ENCODE results near the gene SMIM20.
"Not testable (repeated sequence)": the region's sequence is repeated elsewhere in the genome, so short reads cannot be mapped to it uniquely, and the experiment has no call there.

Gene SMIM20

GRCh38 chr4:25906113-25906512 is 7.9 kb upstream of the SMIM20 start:
- H3K27ac ChIP-seq (ENCODE audit: insufficient read depth, low read length, poor library complexity, severe bottlenecking); DNase-seq; H3K4me3 ChIP-seq (ENCODE audit: insufficient read depth, low read depth, low read length, poor library complexity, severe bottlenecking); H3K4me1 ChIP-seq (ENCODE audit: control insufficient read depth, insufficient read depth, low read length, poor library complexity, severe bottlenecking); H3K27me3 ChIP-seq (replicated peaks; ENCODE audit: control insufficient read depth, insufficient read depth, low read length, poor library complexity, severe bottlenecking); H3K36me3 ChIP-seq (ENCODE audit: control insufficient read depth, insufficient read depth, low read length); H3K9me3 ChIP-seq (ENCODE audit: control insufficient read depth, low read length): not testable (repeated sequence)

GRCh38 chr4:25908491-25908901 is 5.5 kb upstream of the SMIM20 start:
- no peaks in the 10 kb centered on the region for H3K36me3 ChIP-seq (ENCODE audit: control insufficient read depth, insufficient read depth, low read length)
- no peaks in the 10 kb centered on the region for H3K27me3 ChIP-seq (replicated peaks; ENCODE audit: control insufficient read depth, insufficient read depth, low read length, poor library complexity, severe bottlenecking)
- H3K9me3 ChIP-seq (ENCODE audit: control insufficient read depth, low read length) = no peaks in the 10 kb centered on the region
- peaks cover 6% of the 10 kb centered on the region for H3K4me1 ChIP-seq (ENCODE audit: control insufficient read depth, insufficient read depth, low read length, poor library complexity, severe bottlenecking)
- H3K4me3 ChIP-seq (ENCODE audit: insufficient read depth, low read depth, low read length, poor library complexity, severe bottlenecking) = no peak overlapping the region
- no peak overlapping the region for H3K27ac ChIP-seq (ENCODE audit: insufficient read depth, low read length, poor library complexity, severe bottlenecking)
- no peak for DNase-seq

- no peak for DNase-seq
- H3K9me3 ChIP-seq (ENCODE audit: control insufficient read depth, low read length) = no peaks in the 10 kb centered on the region
- H3K4me1 ChIP-seq (ENCODE audit: control insufficient read depth, insufficient read depth, low read length, poor library complexity, severe bottlenecking) = peaks cover 7% of the 10 kb centered on the region
- no peak overlapping the region for H3K27ac ChIP-seq (ENCODE audit: insufficient read depth, low read length, poor library complexity, severe bottlenecking)
- no peak overlapping the region for H3K4me3 ChIP-seq (ENCODE audit: insufficient read depth, low read depth, low read length, poor library complexity, severe bottlenecking)
- no peaks in the 10 kb centered on the region for H3K27me3 ChIP-seq (replicated peaks; ENCODE audit: control insufficient read depth, insufficient read depth, low read length, poor library complexity, severe bottlenecking)
- H3K36me3 ChIP-seq (ENCODE audit: control insufficient read depth, insufficient read depth, low read length) = no peaks in the 10 kb centered on the region
These were observed 2.7 kb upstream of the SMIM20 start for GRCh38 chr4:25911356-25911755.

GRCh38 chr4:25913056-25913850 is 767 bp upstream of the SMIM20 start:
- peak; percentile 8 to 31 (median 15) for DNase-seq
- Histone ChIP-seq H3K27ac (ENCODE audit: insufficient read depth, low read length, poor library complexity, severe bottlenecking) (peak overlapping the region; percentile 83), H3K9me3 (ENCODE audit: control insufficient read depth, low read length) (no peaks in the 10 kb centered on the region), H3K27me3 (replicated peaks; ENCODE audit: control insufficient read depth, insufficient read depth, low read length, poor library complexity, severe bottlenecking) (no peaks in the 10 kb centered on the region), H3K4me3 (ENCODE audit: insufficient read depth, low read depth, low read length, poor library complexity, severe bottlenecking) (peak overlapping the region; percentile 75), H3K36me3 (ENCODE audit: control insufficient read depth, insufficient read depth, low read length) (no peaks in the 10 kb centered on the region), H3K4me1 (ENCODE audit: control insufficient read depth, insufficient read depth, low read length, poor library complexity, severe bottlenecking) (peaks cover 7% of the 10 kb centered on the region)

- H3K4me3 ChIP-seq (ENCODE audit: insufficient read depth, low read depth, low read length, poor library complexity, severe bottlenecking) = peak overlapping the region; percentile 75
- peaks cover 7% of the 10 kb centered on the region for H3K4me1 ChIP-seq (ENCODE audit: control insufficient read depth, insufficient read depth, low read length, poor library complexity, severe bottlenecking)
- DNase-seq = no peak
- peak overlapping the region; percentile 83 for H3K27ac ChIP-seq (ENCODE audit: insufficient read depth, low read length, poor library complexity, severe bottlenecking)
- H3K27me3 ChIP-seq (replicated peaks; ENCODE audit: control insufficient read depth, insufficient read depth, low read length, poor library complexity, severe bottlenecking) = no peaks in the 10 kb centered on the region
- H3K9me3 ChIP-seq (ENCODE audit: control insufficient read depth, low read length) = no peaks in the 10 kb centered on the region
- H3K36me3 ChIP-seq (ENCODE audit: control insufficient read depth, insufficient read depth, low read length) = no peaks in the 10 kb centered on the region
These were observed 791 bp downstream of the SMIM20 start for GRCh38 chr4:25914670-25915352.

- Histone ChIP-seq H3K27ac (ENCODE audit: insufficient read depth, low read length, poor library complexity, severe bottlenecking) (no peak overlapping the region), H3K36me3 (ENCODE audit: control insufficient read depth, insufficient read depth, low read length) (no peaks in the 10 kb centered on the region), H3K4me1 (ENCODE audit: control insufficient read depth, insufficient read depth, low read length, poor library complexity, severe bottlenecking) (peaks cover 7% of the 10 kb centered on the region), H3K27me3 (replicated peaks; ENCODE audit: control insufficient read depth, insufficient read depth, low read length, poor library complexity, severe bottlenecking) (no peaks in the 10 kb centered on the region), H3K9me3 (ENCODE audit: control insufficient read depth, low read length) (no peaks in the 10 kb centered on the region), H3K4me3 (ENCODE audit: insufficient read depth, low read depth, low read length, poor library complexity, severe bottlenecking) (no peak overlapping the region)
- no peak for DNase-seq
These were observed 1.3 kb downstream of the SMIM20 start for GRCh38 chr4:25915353-25915705.

- peaks cover 7% of the 10 kb centered on the region for H3K4me1 ChIP-seq (ENCODE audit: control insufficient read depth, insufficient read depth, low read length, poor library complexity, severe bottlenecking)
- H3K27ac ChIP-seq (ENCODE audit: insufficient read depth, low read length, poor library complexity, severe bottlenecking) = no peak overlapping the region
- H3K36me3 ChIP-seq (ENCODE audit: control insufficient read depth, insufficient read depth, low read length) = no peaks in the 10 kb centered on the region
- DNase-seq = no peak
- H3K27me3 ChIP-seq (replicated peaks; ENCODE audit: control insufficient read depth, insufficient read depth, low read length, poor library complexity, severe bottlenecking) = no peaks in the 10 kb centered on the region
- H3K4me3 ChIP-seq (ENCODE audit: insufficient read depth, low read depth, low read length, poor library complexity, severe bottlenecking) = no peak overlapping the region
- no peaks in the 10 kb centered on the region for H3K9me3 ChIP-seq (ENCODE audit: control insufficient read depth, low read length)
These were observed 2.9 kb downstream of the SMIM20 start for GRCh38 chr4:25916870-25917269.

- Histone ChIP-seq H3K4me3 (ENCODE audit: insufficient read depth, low read depth, low read length, poor library complexity, severe bottlenecking) (no peak overlapping the region), H3K27ac (ENCODE audit: insufficient read depth, low read length, poor library complexity, severe bottlenecking) (no peak overlapping the region), H3K36me3 (ENCODE audit: control insufficient read depth, insufficient read depth, low read length) (no peaks in the 10 kb centered on the region), H3K9me3 (ENCODE audit: control insufficient read depth, low read length) (no peaks in the 10 kb centered on the region), H3K27me3 (replicated peaks; ENCODE audit: control insufficient read depth, insufficient read depth, low read length, poor library complexity, severe bottlenecking) (no peaks in the 10 kb centered on the region), H3K4me1 (ENCODE audit: control insufficient read depth, insufficient read depth, low read length, poor library complexity, severe bottlenecking) (no peaks in the 10 kb centered on the region)
- no peak for DNase-seq
These were observed 5.7 kb downstream of the SMIM20 start for GRCh38 chr4:25919676-25920075.

- no peaks in the 10 kb centered on the region for H3K4me1 ChIP-seq (ENCODE audit: control insufficient read depth, insufficient read depth, low read length, poor library complexity, severe bottlenecking)
- no peaks in the 10 kb centered on the region for H3K27me3 ChIP-seq (replicated peaks; ENCODE audit: control insufficient read depth, insufficient read depth, low read length, poor library complexity, severe bottlenecking)
- DNase-seq = no peak
- no peaks in the 10 kb centered on the region for H3K9me3 ChIP-seq (ENCODE audit: control insufficient read depth, low read length)
- no peak overlapping the region for H3K4me3 ChIP-seq (ENCODE audit: insufficient read depth, low read depth, low read length, poor library complexity, severe bottlenecking)
- no peaks in the 10 kb centered on the region for H3K36me3 ChIP-seq (ENCODE audit: control insufficient read depth, insufficient read depth, low read length)
- H3K27ac ChIP-seq (ENCODE audit: insufficient read depth, low read length, poor library complexity, severe bottlenecking) = no peak overlapping the region
These were observed 7.9 kb downstream of the SMIM20 start for GRCh38 chr4:25921922-25922321.

- no peaks in the 10 kb centered on the region for H3K9me3 ChIP-seq (ENCODE audit: control insufficient read depth, low read length)
- no peak overlapping the region for H3K4me3 ChIP-seq (ENCODE audit: insufficient read depth, low read depth, low read length, poor library complexity, severe bottlenecking)
- no peak for DNase-seq
- no peaks in the 10 kb centered on the region for H3K36me3 ChIP-seq (ENCODE audit: control insufficient read depth, insufficient read depth, low read length)
- no peak overlapping the region for H3K27ac ChIP-seq (ENCODE audit: insufficient read depth, low read length, poor library complexity, severe bottlenecking)
- H3K27me3 ChIP-seq (replicated peaks; ENCODE audit: control insufficient read depth, insufficient read depth, low read length, poor library complexity, severe bottlenecking) = no peaks in the 10 kb centered on the region
- H3K4me1 ChIP-seq (ENCODE audit: control insufficient read depth, insufficient read depth, low read length, poor library complexity, severe bottlenecking) = no peaks in the 10 kb centered on the region
These were observed 8.9 kb downstream of the SMIM20 start for GRCh38 chr4:25922812-25923369.
